ENCODE results near the gene OR4A16.

The OR4A16 gene

GRCh38 chr11:55342901-55343300 is at the start of gene OR4A16:
Gene OR4A16, plus strand, starts transcription at chr11:55343201. Its CDS starts 0 bp downstream, at chr11:55343201.
- no peak within 1 kb of the TSS for H3K4me3 ChIP-seq (ENCODE audit: severe bottlenecking)
- H3K9me3 ChIP-seq (ENCODE audit: severe bottlenecking), result no peaks in the 10 kb centered on the region
- no peaks in the 10 kb centered on the region for H3K27me3 ChIP-seq (ENCODE audit: insufficient read depth, poor library complexity, severe bottlenecking)
- no peaks in the 10 kb centered on the region for H3K4me1 ChIP-seq (ENCODE audit: insufficient read depth, poor library complexity, severe bottlenecking)
- no peak within 1 kb of the TSS for H3K27ac ChIP-seq (ENCODE audit: poor library complexity, severe bottlenecking)
- H3K36me3 ChIP-seq (ENCODE audit: low read depth), result no peaks in the 10 kb centered on the region
- ATAC-seq (ENCODE audit: low read depth) (no peak), DNase-seq (ENCODE audit: low spot score) (no peak)
- no peak for TF ChIP-seq CTCF (IDR thresholded peaks at IDR 0.05; ENCODE audit: poor library complexity, severe bottlenecking)

GRCh38 chr11:55324500-55324899 is 18.5 kb upstream of the OR4A16 start:
- Histone ChIP-seq H3K27ac (ENCODE audit: poor library complexity, severe bottlenecking) (no peak overlapping the region), H3K27me3 (ENCODE audit: insufficient read depth, poor library complexity, severe bottlenecking) (no peaks in the 10 kb centered on the region), H3K36me3 (ENCODE audit: low read depth) (no peaks in the 10 kb centered on the region), H3K4me3 (ENCODE audit: severe bottlenecking) (no peak overlapping the region), H3K9me3 (ENCODE audit: severe bottlenecking) (no peaks in the 10 kb centered on the region), H3K4me1 (ENCODE audit: insufficient read depth, poor library complexity, severe bottlenecking) (no peaks in the 10 kb centered on the region)
- TF ChIP-seq CTCF (IDR thresholded peaks at IDR 0.05; ENCODE audit: poor library complexity, severe bottlenecking), result no peak
- ATAC-seq (ENCODE audit: low read depth) (no peak), DNase-seq (ENCODE audit: low spot score) (no peak)

GRCh38 chr11:55345306-55345705 is 2.3 kb downstream of the OR4A16 start:
- H3K9me3 ChIP-seq (ENCODE audit: severe bottlenecking), result no peaks in the 10 kb centered on the region
- H3K36me3 ChIP-seq (ENCODE audit: low read depth), result no peaks in the 10 kb centered on the region
- no peak for TF ChIP-seq CTCF (IDR thresholded peaks at IDR 0.05; ENCODE audit: poor library complexity, severe bottlenecking)
- DNase-seq (ENCODE audit: low spot score) (no peak), ATAC-seq (ENCODE audit: low read depth) (no peak)
- H3K4me3 ChIP-seq (ENCODE audit: severe bottlenecking), result no peak overlapping the region
- H3K27me3 ChIP-seq (ENCODE audit: insufficient read depth, poor library complexity, severe bottlenecking), result no peaks in the 10 kb centered on the region
- no peaks in the 10 kb centered on the region for H3K4me1 ChIP-seq (ENCODE audit: insufficient read depth, poor library complexity, severe bottlenecking)
- H3K27ac ChIP-seq (ENCODE audit: poor library complexity, severe bottlenecking), result no peak overlapping the region

GRCh38 chr11:55349032-55349431 is 6.0 kb downstream of the OR4A16 start:
- Histone ChIP-seq H3K27me3 (ENCODE audit: insufficient read depth, poor library complexity, severe bottlenecking) (no peaks in the 10 kb centered on the region), H3K36me3 (ENCODE audit: low read depth) (no peaks in the 10 kb centered on the region), H3K4me3 (ENCODE audit: severe bottlenecking) (no peak overlapping the region), H3K9me3 (ENCODE audit: severe bottlenecking) (no peaks in the 10 kb centered on the region), H3K27ac (ENCODE audit: poor library complexity, severe bottlenecking) (no peak overlapping the region), H3K4me1 (ENCODE audit: insufficient read depth, poor library complexity, severe bottlenecking) (no peaks in the 10 kb centered on the region)
- DNase-seq (ENCODE audit: low spot score), result no peak
- no peak for TF ChIP-seq CTCF (IDR thresholded peaks at IDR 0.05; ENCODE audit: poor library complexity, severe bottlenecking)
- no peak for ATAC-seq (ENCODE audit: low read depth)

GRCh38 chr11:55357560-55358184 is 14.7 kb downstream of the OR4A16 start:
- ATAC-seq (ENCODE audit: low read depth) (no peak), DNase-seq (ENCODE audit: low spot score) (no peak)
- H3K36me3 ChIP-seq (ENCODE audit: low read depth), result no peaks in the 10 kb centered on the region
- no peaks in the 10 kb centered on the region for H3K4me1 ChIP-seq (ENCODE audit: insufficient read depth, poor library complexity, severe bottlenecking)
- no peak overlapping the region for H3K27ac ChIP-seq (ENCODE audit: poor library complexity, severe bottlenecking)
- H3K4me3 ChIP-seq (ENCODE audit: severe bottlenecking), result no peak overlapping the region
- no peaks in the 10 kb centered on the region for H3K9me3 ChIP-seq (ENCODE audit: severe bottlenecking)
- TF ChIP-seq CTCF (IDR thresholded peaks at IDR 0.05; ENCODE audit: poor library complexity, severe bottlenecking), result no peak
- no peaks in the 10 kb centered on the region for H3K27me3 ChIP-seq (ENCODE audit: insufficient read depth, poor library complexity, severe bottlenecking)

Data from RWPE2 (cell line).